K562 (cell line): ENCODE data around the gene B3GALT6. TPM values are rescaled to one million over a fixed set of nuclear protein-coding genes. Genes with fewer than 3 reads are reported as not detected.

Experiments used
- FOXP1 ChIP-seq: sonication (generic); formaldehyde crosslinking; IDR thresholded peaks from 2 replicates; pipeline ENCODE4 v1.8.0; 2022; ENCODE audit warnings: mild to moderate bottlenecking, missing genetic modification reagents
- GATAD2A ChIP-seq: fragments of 450-650 bp; IDR thresholded peaks from 2 replicates; pipeline ENCODE4 v1.6.1; 2017
- GATAD2B ChIP-seq: fragments of 450-650 bp; IDR thresholded peaks from 2 replicates; pipeline ENCODE4 v1.6.1; 2017; ENCODE audit warnings: mild to moderate bottlenecking, borderline replicate concordance
- GTF2F1 ChIP-seq: IDR thresholded peaks from 2 replicates; pipeline ENCODE4 v1.6.1; 2011; ENCODE audit warnings: low read depth, low read length, improper control_type of control experiment
- HDGF ChIP-seq: fragments of 450-650 bp; IDR thresholded peaks from 2 replicates; pipeline ENCODE4 v1.6.1; 2016
- HIVEP1 ChIP-seq: fragments of 250-450 bp; sonication (Bioruptor Pico); IDR thresholded peaks from 2 replicates; pipeline ENCODE4 v1.4.0; 2020; ENCODE audit warnings: mild to moderate bottlenecking
- HMG20B ChIP-seq: fragments of 250-450 bp; sonication (Bioruptor Pico); IDR thresholded peaks from 2 replicates; pipeline ENCODE4 v1.5.0; 2021; ENCODE audit warnings: mild to moderate bottlenecking
- KDM4B ChIP-seq, 2 experiments: fragments of 450-650 bp in 1 of 2; sonication (generic) in 1 of 2; IDR thresholded peaks; 2 replicates each; pipeline ENCODE4 v1.6.1; 2016 to 2017; ENCODE audit warnings: borderline replicate concordance in 2 of 2, antibody characterized with exemption in 1 of 2, low read depth in 1 of 2, mild to moderate bottlenecking in 1 of 2
- MEIS2 ChIP-seq: fragments of 450-650 bp; IDR thresholded peaks from 2 replicates; pipeline ENCODE4 v1.6.1; 2014; ENCODE audit warnings: mild to moderate bottlenecking; ENCODE audit not compliant: partially characterized antibody
- PHF21A ChIP-seq: fragments of 450-650 bp; IDR thresholded peaks from 2 replicates; pipeline ENCODE4 v1.6.1; 2017; ENCODE audit warnings: low read depth, borderline replicate concordance
- SIN3A ChIP-seq, 2 experiments: fragments of 150-350 bp in 1 of 2; IDR thresholded peaks; 2 replicates each; pipeline ENCODE4 v1.6.1; 2011 to 2016; ENCODE audit warnings: borderline replicate concordance in 2 of 2, low read depth in 2 of 2, low read length in 2 of 2, mild to moderate bottlenecking in 2 of 2, moderate library complexity in 2 of 2; ENCODE audit not compliant: control insufficient read depth in 1 of 2
- SIX5 ChIP-seq, 2 experiments: IDR thresholded peaks; 2 replicates each; pipeline ENCODE4 v1.6.1; 2011; ENCODE audit warnings: low read length in 2 of 2, borderline replicate concordance in 1 of 2, low read depth in 1 of 2, mild to moderate bottlenecking in 1 of 2, moderate library complexity in 1 of 2; ENCODE audit not compliant: insufficient read depth in 1 of 2
- STAT5A ChIP-seq: IDR thresholded peaks from 2 replicates; pipeline ENCODE4 v1.6.1; 2012; ENCODE audit warnings: low read length, inconsistent platforms, borderline replicate concordance
- TBL1XR1 ChIP-seq, 2 experiments: IDR thresholded peaks; 2 replicates each; pipeline ENCODE4 v1.6.1; 2012; ENCODE audit warnings: improper control_type of control experiment in 2 of 2, low read length in 2 of 2, mild to moderate bottlenecking in 1 of 2
- TCFL5 ChIP-seq: fragments of 250-450 bp; sonication (Bioruptor Pico); conservative IDR thresholded peaks from 2 replicates; pipeline ENCODE4 v1.6.1; 2021; ENCODE audit warnings: mild to moderate bottlenecking, moderate library complexity, matching md5 sums
- ZBTB1 ChIP-seq: sonication (generic); formaldehyde crosslinking; IDR thresholded peaks from 2 replicates; pipeline ENCODE4 v1.8.1; 2023; ENCODE audit warnings: missing genetic modification reagents, low read depth, mild to moderate bottlenecking, borderline replicate concordance
- ZC3H8 ChIP-seq: fragments of 450-650 bp; IDR thresholded peaks from 2 replicates; pipeline ENCODE4 v1.6.1; 2017
- ZFP1 ChIP-seq: fragments of 450-650 bp; formaldehyde crosslinking; IDR thresholded peaks from 2 replicates; pipeline ENCODE4 v1.4.0; 2020; ENCODE audit warnings: mild to moderate bottlenecking, mixed read lengths
- ZNF121 ChIP-seq: sonication (generic); formaldehyde crosslinking; conservative IDR thresholded peaks from 2 replicates; pipeline ENCODE4 v1.8.0; 2022; ENCODE audit warnings: missing genetic modification reagents
- ZNF282 ChIP-seq: sonication (generic); formaldehyde crosslinking; IDR thresholded peaks from 2 replicates; pipeline ENCODE4 v1.8.1; 2023; ENCODE audit warnings: missing genetic modification reagents
- ZNF764 ChIP-seq: fragments of 250-450 bp; sonication (Bioruptor Pico); IDR thresholded peaks from 2 replicates; pipeline ENCODE4 v1.4.0; 2020; ENCODE audit warnings: low read depth, mild to moderate bottlenecking, moderate library complexity
- polyA plus RNA-seq, 8 experiments: library from polyadenylated mRNA; depleted of rRNA in 4 of 8; stranded (reverse) in 5 of 8; unstranded in 3 of 8; fragments of >200 nt; fragmentation: Nextera tagmentation in 2 of 8; fragmentation: Illumina TruSeq in 1 of 8; extraction: Ambion mirVana in 2 of 8; extraction: Trizol in 1 of 8; gene quantifications; 2 replicates each; pipeline versions ENCODE4 v1.2.1 to v1.2.3, GENCODE V29; 2011 to 2014; ENCODE audit warnings: inconsistent platforms in 1 of 8, missing spikeins in 1 of 8
- total RNA-seq, 7 experiments: library from RNA; depleted of rRNA in 6 of 7; stranded (reverse); fragments of >200 nt in 6 of 7; fragmentation: Illumina TruSeq in 2 of 7; extraction: Trizol in 2 of 7; gene quantifications; 2 replicates each; pipeline versions ENCODE4 v1.2.1 to v1.2.3, GENCODE V29; 2011 to 2021; ENCODE audit warnings: low replicate concordance in 1 of 7
- TF ChIP-seq, protein P1 (sequence below): fragments of 450-650 bp; IDR thresholded peaks from 2 replicates; pipeline ENCODE4 v1.7.0; 2016; ENCODE audit warnings: borderline replicate concordance
- TF ChIP-seq, protein P2 (sequence below): IDR thresholded peaks from 2 replicates; pipeline ENCODE4 v1.6.1; 2012; ENCODE audit warnings: low read depth, low read length, improper control_type of control experiment, borderline replicate concordance
- TF ChIP-seq, protein P3 (sequence below): IDR thresholded peaks from 2 replicates; pipeline ENCODE4 v1.6.1; 2011; ENCODE audit not compliant: insufficient read length; ENCODE audit errors: extremely low read depth
- TF ChIP-seq, protein P4 (sequence below): fragments of 250-450 bp; sonication (Bioruptor Pico); IDR thresholded peaks from 2 replicates; pipeline ENCODE4 v1.8.0; 2021; ENCODE audit warnings: moderate library complexity, mild to moderate bottlenecking, inconsistent platforms

The B3GALT6 gene
- total and polyA plus RNA-seq, 9 of the 15 experiments (the other 6 are each of a cell fraction or from before 2014, with no cell fraction given), result 0.68 to 29.8 (median 9.9) TPM

DNA sequence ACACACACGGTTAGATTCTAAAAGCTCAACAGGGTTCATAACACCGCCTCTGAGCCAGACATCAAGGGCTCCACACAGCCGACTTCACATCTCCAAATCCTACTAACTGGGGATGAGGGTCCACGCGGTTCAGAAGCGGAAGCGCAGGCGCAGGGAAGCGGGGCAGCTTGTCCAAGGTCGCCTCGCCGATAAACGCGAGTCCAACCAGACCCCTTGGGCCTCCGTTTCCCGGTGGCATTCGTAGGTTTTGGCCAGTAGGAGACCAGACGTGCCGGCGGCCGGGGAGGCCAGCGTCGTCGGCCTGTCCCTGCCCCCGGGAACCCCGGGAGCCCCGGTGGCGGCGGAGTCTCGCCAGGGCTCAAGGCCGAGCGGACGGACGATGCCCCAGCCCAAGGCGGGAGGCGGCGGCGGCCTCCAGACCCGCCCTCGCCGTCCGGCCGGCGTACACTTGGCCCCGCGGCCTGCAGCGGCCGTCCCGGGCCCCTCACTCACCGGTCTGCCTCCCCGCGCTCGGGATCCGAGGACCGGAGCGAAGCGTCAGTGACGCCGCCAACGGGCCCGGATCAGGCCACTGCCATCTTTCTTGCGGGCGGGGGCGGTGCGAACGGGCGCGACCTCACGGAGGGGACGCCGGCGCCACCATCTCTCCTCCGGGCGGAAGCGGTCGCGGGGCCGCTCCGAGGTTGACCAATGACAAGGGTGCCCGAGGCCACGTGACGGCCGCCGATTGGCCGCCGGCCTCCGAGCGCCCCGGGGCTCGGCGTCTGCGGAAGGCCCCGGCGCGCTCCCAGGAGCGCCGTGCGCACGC, 433 bp upstream of the B3GALT6 start, which contains the start of gene SDF4 (continued):
- TF ChIP-seq ZNF282 (CRISPR knock-in tag), result no peak
- TF ChIP-seq HIVEP1 (CRISPR knock-in tag), result peak; percentile 63; the same call in 1 of the 2 replicates
- TF ChIP-seq STAT5A, result no peak; the same call in 1 of the 2 replicates
- TF ChIP-seq FOXP1, result peak; percentile 56
- 0 out of 2 replicates have a peak, but pooled peaks have one; percentile 37 for TF ChIP-seq GTF2F1
- no peak for TF ChIP-seq ZBTB1 (CRISPR knock-in tag)
- peak; percentile 62 to 71; a peak in 2 of 4 replicates for TF ChIP-seq SIX5 (IDR thresholded peaks at IDR 0.05; ENCODE audit: borderline replicate concordance in 1 of 2, insufficient read depth in 1 of 2, low read depth in 1 of 2, low read length in 2 of 2)
- TF ChIP-seq HDGF, result no peak
- no peak for TF ChIP-seq GATAD2A
- peak; percentile 88 for TF ChIP-seq MEIS2
- TF ChIP-seq ZFP1 (CRISPR knock-in tag), result no peak
- TF ChIP-seq ZNF121 (CRISPR knock-in tag), result no peak
- TF ChIP-seq, protein P1, sequence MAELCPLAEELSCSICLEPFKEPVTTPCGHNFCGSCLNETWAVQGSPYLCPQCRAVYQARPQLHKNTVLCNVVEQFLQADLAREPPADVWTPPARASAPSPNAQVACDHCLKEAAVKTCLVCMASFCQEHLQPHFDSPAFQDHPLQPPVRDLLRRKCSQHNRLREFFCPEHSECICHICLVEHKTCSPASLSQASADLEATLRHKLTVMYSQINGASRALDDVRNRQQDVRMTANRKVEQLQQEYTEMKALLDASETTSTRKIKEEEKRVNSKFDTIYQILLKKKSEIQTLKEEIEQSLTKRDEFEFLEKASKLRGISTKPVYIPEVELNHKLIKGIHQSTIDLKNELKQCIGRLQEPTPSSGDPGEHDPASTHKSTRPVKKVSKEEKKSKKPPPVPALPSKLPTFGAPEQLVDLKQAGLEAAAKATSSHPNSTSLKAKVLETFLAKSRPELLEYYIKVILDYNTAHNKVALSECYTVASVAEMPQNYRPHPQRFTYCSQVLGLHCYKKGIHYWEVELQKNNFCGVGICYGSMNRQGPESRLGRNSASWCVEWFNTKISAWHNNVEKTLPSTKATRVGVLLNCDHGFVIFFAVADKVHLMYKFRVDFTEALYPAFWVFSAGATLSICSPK, result no peak
- TF ChIP-seq, protein P2, sequence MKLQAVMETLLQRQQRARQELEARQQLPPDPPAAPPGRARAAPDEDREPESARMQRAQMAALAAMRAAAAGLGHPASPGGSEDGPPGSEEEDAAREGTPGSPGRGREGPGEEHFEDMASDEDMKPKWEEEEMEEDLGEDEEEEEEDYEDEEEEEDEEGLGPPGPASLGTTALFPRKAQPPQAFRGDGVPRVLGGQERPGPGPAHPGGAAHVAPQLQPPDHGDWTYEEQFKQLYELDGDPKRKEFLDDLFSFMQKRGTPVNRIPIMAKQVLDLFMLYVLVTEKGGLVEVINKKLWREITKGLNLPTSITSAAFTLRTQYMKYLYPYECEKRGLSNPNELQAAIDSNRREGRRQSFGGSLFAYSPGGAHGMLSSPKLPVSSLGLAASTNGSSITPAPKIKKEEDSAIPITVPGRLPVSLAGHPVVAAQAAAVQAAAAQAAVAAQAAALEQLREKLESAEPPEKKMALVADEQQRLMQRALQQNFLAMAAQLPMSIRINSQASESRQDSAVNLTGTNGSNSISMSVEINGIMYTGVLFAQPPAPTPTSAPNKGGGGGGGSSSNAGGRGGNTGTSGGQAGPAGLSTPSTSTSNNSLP, result no peak
- peak; percentile 47 to 56; a peak in 1 of 4 replicates for TF ChIP-seq SIN3A (IDR thresholded peaks at IDR 0.05; ENCODE audit: borderline replicate concordance in 2 of 2, control insufficient read depth in 1 of 2, low read depth in 2 of 2, low read length in 2 of 2)
- TF ChIP-seq, protein P3, sequence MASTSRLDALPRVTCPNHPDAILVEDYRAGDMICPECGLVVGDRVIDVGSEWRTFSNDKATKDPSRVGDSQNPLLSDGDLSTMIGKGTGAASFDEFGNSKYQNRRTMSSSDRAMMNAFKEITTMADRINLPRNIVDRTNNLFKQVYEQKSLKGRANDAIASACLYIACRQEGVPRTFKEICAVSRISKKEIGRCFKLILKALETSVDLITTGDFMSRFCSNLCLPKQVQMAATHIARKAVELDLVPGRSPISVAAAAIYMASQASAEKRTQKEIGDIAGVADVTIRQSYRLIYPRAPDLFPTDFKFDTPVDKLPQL, result no peak
- TF ChIP-seq ZNF764 (CRISPR knock-in tag), result no peak
- TF ChIP-seq, protein P4, sequence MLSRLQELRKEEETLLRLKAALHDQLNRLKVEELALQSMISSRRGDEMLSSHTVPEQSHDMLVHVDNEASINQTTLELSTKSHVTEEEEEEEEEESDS, result no peak
- no peak; a peak in 1 of 4 replicates for TF ChIP-seq TBL1XR1 (IDR thresholded peaks at IDR 0.05; ENCODE audit: low read length in 2 of 2)
- no peak for TF ChIP-seq ZC3H8
- peak; percentile 46; the same call in 1 of the 2 replicates for TF ChIP-seq GATAD2B
- TF ChIP-seq HMG20B (CRISPR knock-in tag), result no peak
- TF ChIP-seq KDM4B (IDR thresholded peaks at IDR 0.05; ENCODE audit: borderline replicate concordance in 2 of 2, low read depth in 1 of 2), result peak in 1 of 2 experiments; percentile 74; a peak in 1 of 4 replicates
- no peak for TF ChIP-seq PHF21A
- no peak for TF ChIP-seq TCFL5 (CRISPR knock-in tag)
